Hepatocyte (in vitro differentiated cells): ENCODE results near the gene TTC7B.

Experiments used
- EZH2 ChIP-seq: fragments of 200-600 bp; sonication (generic); IDR thresholded peaks from 2 replicates; pipeline ENCODE4 v1.6.1; 2016; ENCODE audit warnings: antibody characterized with exemption, mild to moderate bottlenecking, borderline replicate concordance
- TF ChIP-seq, protein P1 (sequence below): fragments of 200-600 bp; sonication (generic); IDR thresholded peaks from 2 replicates; pipeline ENCODE4 v1.5.1; 2016; ENCODE audit warnings: antibody characterized with exemption, mild to moderate bottlenecking; ENCODE audit not compliant: poor library complexity

DNA sequence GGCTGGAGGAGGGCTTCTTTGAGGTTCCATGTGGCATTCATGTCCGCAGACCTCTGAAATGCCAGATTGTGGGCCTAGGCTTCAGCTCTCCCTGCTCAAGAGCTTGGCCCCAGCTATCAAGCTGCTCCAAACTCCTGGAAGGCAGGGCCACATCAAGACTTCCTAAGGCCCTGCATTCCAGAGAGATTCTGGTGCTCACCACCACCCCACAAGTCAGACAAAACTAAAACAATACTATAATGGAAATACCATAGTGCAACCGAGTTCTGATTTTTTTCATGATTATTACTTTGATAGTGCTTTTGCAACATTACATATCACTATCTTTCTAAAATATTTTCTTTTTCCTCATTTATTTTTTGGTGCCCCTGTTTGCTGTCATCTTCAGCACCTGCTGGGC, 333.1 kb downstream of the TTC7B start:
- TF ChIP-seq, protein P1, sequence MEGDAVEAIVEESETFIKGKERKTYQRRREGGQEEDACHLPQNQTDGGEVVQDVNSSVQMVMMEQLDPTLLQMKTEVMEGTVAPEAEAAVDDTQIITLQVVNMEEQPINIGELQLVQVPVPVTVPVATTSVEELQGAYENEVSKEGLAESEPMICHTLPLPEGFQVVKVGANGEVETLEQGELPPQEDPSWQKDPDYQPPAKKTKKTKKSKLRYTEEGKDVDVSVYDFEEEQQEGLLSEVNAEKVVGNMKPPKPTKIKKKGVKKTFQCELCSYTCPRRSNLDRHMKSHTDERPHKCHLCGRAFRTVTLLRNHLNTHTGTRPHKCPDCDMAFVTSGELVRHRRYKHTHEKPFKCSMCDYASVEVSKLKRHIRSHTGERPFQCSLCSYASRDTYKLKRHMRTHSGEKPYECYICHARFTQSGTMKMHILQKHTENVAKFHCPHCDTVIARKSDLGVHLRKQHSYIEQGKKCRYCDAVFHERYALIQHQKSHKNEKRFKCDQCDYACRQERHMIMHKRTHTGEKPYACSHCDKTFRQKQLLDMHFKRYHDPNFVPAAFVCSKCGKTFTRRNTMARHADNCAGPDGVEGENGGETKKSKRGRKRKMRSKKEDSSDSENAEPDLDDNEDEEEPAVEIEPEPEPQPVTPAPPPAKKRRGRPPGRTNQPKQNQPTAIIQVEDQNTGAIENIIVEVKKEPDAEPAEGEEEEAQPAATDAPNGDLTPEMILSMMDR = no peak
- no peak for TF ChIP-seq EZH2
